ENCODE results near the gene RIC3. TPM values are rescaled to one million over a fixed set of nuclear protein-coding genes. Genes with fewer than 3 reads are reported as not detected.
"Not testable (repeated sequence)": the region's sequence is repeated elsewhere in the genome, so short reads cannot be mapped to it uniquely, and the experiment has no call there.

The RIC3 gene
- total RNA-seq, 4 donors from 2014 or later: 3.3 to 43.0 (median 12.5) TPM

DNA sequence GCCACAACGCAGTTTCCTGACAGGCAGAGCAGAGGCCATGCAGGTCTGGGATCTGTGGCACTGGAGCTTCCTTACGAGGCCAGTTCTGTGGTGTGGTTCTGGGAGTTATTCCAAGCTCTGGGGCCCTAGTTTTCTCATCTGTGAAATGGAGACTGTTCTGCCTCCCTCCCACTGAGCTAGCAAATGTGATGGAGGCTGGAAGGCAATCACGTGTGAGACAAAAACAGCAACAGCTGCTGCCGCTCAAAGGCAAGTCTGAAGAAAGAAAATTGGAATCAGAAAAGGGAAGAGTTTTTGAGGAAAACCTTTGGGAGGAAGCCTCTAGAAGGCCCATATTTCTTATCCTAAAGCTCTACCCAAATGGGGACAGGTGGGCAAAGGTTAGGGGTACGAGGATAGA lies 8.3 kb upstream of the RIC3 start:
- no peak overlapping the region for H3K4me3 ChIP-seq
- in situ Hi-C loops (cut with MboI; ENCODE audit: low pct_ligation_motif_present in 1 of 4, low pct_unique_long_range_greater_than_20kb in 1 of 4, low sequenced_read_pairs in 3 of 4): no loop called here
- H3K27ac ChIP-seq: no peak overlapping the region
- TF ChIP-seq POLR2A (IDR thresholded peaks at IDR 0.05): no peak
- TF ChIP-seq, protein P1, sequence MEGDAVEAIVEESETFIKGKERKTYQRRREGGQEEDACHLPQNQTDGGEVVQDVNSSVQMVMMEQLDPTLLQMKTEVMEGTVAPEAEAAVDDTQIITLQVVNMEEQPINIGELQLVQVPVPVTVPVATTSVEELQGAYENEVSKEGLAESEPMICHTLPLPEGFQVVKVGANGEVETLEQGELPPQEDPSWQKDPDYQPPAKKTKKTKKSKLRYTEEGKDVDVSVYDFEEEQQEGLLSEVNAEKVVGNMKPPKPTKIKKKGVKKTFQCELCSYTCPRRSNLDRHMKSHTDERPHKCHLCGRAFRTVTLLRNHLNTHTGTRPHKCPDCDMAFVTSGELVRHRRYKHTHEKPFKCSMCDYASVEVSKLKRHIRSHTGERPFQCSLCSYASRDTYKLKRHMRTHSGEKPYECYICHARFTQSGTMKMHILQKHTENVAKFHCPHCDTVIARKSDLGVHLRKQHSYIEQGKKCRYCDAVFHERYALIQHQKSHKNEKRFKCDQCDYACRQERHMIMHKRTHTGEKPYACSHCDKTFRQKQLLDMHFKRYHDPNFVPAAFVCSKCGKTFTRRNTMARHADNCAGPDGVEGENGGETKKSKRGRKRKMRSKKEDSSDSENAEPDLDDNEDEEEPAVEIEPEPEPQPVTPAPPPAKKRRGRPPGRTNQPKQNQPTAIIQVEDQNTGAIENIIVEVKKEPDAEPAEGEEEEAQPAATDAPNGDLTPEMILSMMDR (IDR thresholded peaks at IDR 0.05): no peak
- TF ChIP-seq EP300 (IDR thresholded peaks at IDR 0.05; ENCODE audit: low read depth): no peak
- no peak for TF ChIP-seq POLR2AphosphoS5 (IDR thresholded peaks at IDR 0.05)
- H3K9me3 ChIP-seq: no peaks in the 10 kb centered on the region
- no peaks in the 10 kb centered on the region for H3K36me3 ChIP-seq
- DNase-seq: no peak
- H3K27me3 ChIP-seq: no peaks in the 10 kb centered on the region
- 26 to 53% methylated on average over 3 to 5 of the region's 5 CpGs for WGBS, 2 donors (ENCODE audit: low coverage in 1 of 2)
- H3K4me1 ChIP-seq: no peaks in the 10 kb centered on the region
- intact Hi-C loops (cut with DNase I; ENCODE audit: low total_unique reads): no loop called here

DNA sequence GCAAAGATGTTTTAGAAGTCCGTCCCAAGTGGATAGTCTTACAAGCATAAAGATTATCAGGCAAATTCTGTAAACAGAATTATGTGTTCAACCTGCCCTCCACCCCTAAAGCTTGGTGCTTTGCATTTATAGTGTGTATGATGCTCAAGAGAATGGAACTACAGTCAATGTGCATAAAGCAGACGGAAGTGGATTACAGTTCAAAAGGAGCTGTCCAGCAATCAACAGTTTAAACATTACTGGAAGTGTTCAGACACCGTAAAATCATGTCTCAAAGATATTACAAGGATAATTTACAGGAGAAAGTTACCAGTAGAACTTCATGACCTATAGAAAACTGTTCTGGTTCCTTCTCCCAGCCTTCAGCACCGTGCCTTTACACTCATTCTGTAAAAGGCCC lies 1.0 kb downstream of the RIC3 start:
- H3K4me3 ChIP-seq: peak overlapping the region in 1 of 4 donors; percentile 57
- TF ChIP-seq, protein P1 (IDR thresholded peaks at IDR 0.05): no peak
- TF ChIP-seq EP300 (IDR thresholded peaks at IDR 0.05; ENCODE audit: low read depth) (no peak), POLR2A (IDR thresholded peaks at IDR 0.05) (no peak), POLR2AphosphoS5 (IDR thresholded peaks at IDR 0.05) (no peak)
- peaks cover 48% of the 10 kb centered on the region for H3K27me3 ChIP-seq
- H3K9me3 ChIP-seq: no peaks in the 10 kb centered on the region
- no peak overlapping the region for H3K27ac ChIP-seq
- intact Hi-C loops (cut with DNase I; ENCODE audit: low total_unique reads): no loop called here
- in situ Hi-C loops (cut with MboI; ENCODE audit: low pct_ligation_motif_present in 1 of 4, low pct_unique_long_range_greater_than_20kb in 1 of 4, low sequenced_read_pairs in 3 of 4): no loop called here
- 48 to 51% methylated on average over 4 of the region's 4 CpGs for whole genome bisulfite sequencing, 2 donors (ENCODE audit: low coverage in 1 of 2)
- peaks cover 0 to 4% (median 2%) of the 10 kb centered on the region in 4 donors for H3K4me1 ChIP-seq
- no peak for DNase-seq
- H3K36me3 ChIP-seq: no peaks in the 10 kb centered on the region

DNA sequence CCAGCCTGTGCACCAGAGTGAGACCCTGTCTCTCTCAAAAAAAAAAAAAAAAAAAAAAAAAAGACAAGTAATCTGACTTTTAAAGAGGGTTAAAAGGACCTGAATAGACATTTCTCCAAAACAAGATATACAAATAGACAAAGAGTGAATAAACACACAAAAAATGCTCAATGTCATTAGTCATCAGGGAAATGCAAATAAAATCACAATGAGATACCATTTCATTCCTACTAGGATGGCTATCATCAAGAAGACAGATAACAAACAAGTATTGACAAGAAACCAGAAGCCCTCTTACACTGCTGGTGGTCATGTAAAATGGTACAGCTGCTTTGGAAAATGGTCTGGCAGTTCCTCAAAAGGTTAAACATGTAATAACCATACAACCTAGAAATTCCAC lies 4.1 kb downstream of the RIC3 start:
- peaks cover 32% of the 10 kb centered on the region for H3K27me3 ChIP-seq
- H3K9me3 ChIP-seq: no peaks in the 10 kb centered on the region
- TF ChIP-seq, protein P1 (IDR thresholded peaks at IDR 0.05): no peak
- TF ChIP-seq POLR2AphosphoS5 (IDR thresholded peaks at IDR 0.05) (no peak), POLR2A (IDR thresholded peaks at IDR 0.05) (no peak), EP300 (IDR thresholded peaks at IDR 0.05; ENCODE audit: low read depth) (no peak)
- H3K27ac ChIP-seq: no peak overlapping the region
- intact Hi-C loops (cut with DNase I; ENCODE audit: low total_unique reads) (no loop called here), in situ Hi-C loops (cut with MboI; ENCODE audit: low pct_ligation_motif_present in 1 of 4, low pct_unique_long_range_greater_than_20kb in 1 of 4, low sequenced_read_pairs in 3 of 4) (no loop called here)
- H3K36me3 ChIP-seq: no peaks in the 10 kb centered on the region
- H3K4me1 ChIP-seq: peaks cover 0 to 4% (median 2%) of the 10 kb centered on the region in 4 donors
- H3K4me3 ChIP-seq: no peak overlapping the region
- no peak for DNase-seq

DNA sequence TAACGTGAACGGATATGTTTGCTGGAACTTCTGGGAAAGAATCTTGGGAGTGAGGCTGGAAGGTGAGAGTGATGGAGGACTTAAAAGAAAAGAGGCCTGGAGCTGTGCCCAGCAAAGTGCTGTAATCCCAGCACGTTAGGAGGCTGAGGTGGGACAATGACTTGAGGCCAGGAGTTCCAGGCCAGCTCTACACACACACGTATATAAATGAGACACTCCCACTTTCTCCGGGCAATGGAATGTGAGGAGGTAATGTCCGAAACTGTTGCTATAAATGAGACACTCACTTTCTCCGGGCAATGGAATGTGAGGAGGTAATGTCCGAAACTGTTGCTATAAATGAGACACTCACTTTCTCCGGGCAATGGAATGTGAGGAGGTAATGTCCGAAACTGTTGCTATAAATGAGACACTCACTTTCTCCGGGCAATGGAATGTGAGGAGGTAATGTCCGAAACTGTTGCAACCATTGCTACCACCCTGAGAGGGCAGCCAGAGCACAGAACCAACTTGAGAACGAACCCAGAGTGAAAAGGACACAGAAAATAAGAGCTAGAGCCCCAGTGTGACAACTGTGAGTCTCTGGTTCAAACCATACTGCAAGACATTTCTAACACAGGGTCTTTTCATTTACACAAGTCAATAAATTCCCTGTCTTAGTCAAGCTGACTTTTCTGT lies 7.1 kb downstream of the RIC3 start:
- H3K4me3 ChIP-seq; DNase-seq; H3K36me3 ChIP-seq; intact Hi-C loops (cut with DNase I; ENCODE audit: low total_unique reads); H3K27ac ChIP-seq; H3K27me3 ChIP-seq; in situ Hi-C loops (cut with MboI; ENCODE audit: low pct_ligation_motif_present in 1 of 4, low pct_unique_long_range_greater_than_20kb in 1 of 4, low sequenced_read_pairs in 3 of 4); H3K9me3 ChIP-seq; H3K4me1 ChIP-seq: not testable (repeated sequence)
- WGBS, 2 donors (ENCODE audit: low coverage in 1 of 2): 77 to 91% methylated on average over 4 to 13 of the region's 13 CpGs

DNA sequence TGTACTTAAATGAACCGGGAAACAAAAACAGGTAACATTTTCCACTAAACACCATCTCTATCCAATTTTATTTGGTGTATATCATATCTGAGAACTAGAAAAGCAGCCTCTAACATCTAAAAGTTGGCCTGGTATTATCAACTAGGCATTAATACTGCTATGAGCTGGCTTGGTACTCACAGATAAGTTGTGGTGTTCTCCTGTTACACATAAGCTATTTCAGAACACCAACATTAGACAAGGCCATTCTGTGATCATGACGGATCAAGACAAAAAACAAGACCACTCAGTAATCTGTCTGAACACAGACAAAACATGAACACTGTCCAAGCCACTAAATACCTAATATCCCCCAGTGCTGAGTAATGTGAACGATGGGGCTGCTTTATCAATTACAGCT lies 11.9 kb downstream of the RIC3 start:
- WGBS, 2 donors (ENCODE audit: low coverage in 1 of 2): 80 to 93% methylated on average over 3 of the region's 3 CpGs
- in situ Hi-C loops (cut with MboI; ENCODE audit: low pct_ligation_motif_present in 1 of 4, low pct_unique_long_range_greater_than_20kb in 1 of 4, low sequenced_read_pairs in 3 of 4) (no loop called here), intact Hi-C loops (cut with DNase I; ENCODE audit: low total_unique reads) (no loop called here)
- Histone ChIP-seq H3K4me1 (no peaks in the 10 kb centered on the region), H3K9me3 (no peaks in the 10 kb centered on the region), H3K27ac (no peak overlapping the region), H3K36me3 (no peaks in the 10 kb centered on the region), H3K4me3 (no peak overlapping the region), H3K27me3 (no peaks in the 10 kb centered on the region)
- no peak for DNase-seq
- TF ChIP-seq POLR2AphosphoS5 (IDR thresholded peaks at IDR 0.05) (no peak), EP300 (IDR thresholded peaks at IDR 0.05; ENCODE audit: low read depth) (no peak), POLR2A (IDR thresholded peaks at IDR 0.05) (no peak)
- TF ChIP-seq, protein P1 (IDR thresholded peaks at IDR 0.05): no peak
